Erythroblast (primary cell): Measurements from ENCODE around the gene GNAT1.

Experiments used
- GATA1 ChIP-seq: IDR thresholded peaks from 2 replicates; pipeline ENCODE4 v1.6.1; 2011; ENCODE audit warnings: low read depth, mild to moderate bottlenecking, control low read depth, low read length, moderate library complexity
- POLR2A ChIP-seq: IDR thresholded peaks from 2 replicates; pipeline ENCODE4 v1.6.1; 2011; ENCODE audit warnings: mild to moderate bottlenecking, low read length

GRCh38 chr3:50212971-50213370, 21.6 kb downstream of the GNAT1 start:
- TF ChIP-seq POLR2A, result no peak
- TF ChIP-seq GATA1, result no peak
